Astrocyte (in vitro differentiated cells and primary cell): ENCODE measurements around the gene ARHGEF17. TPM values are rescaled to one million over a fixed set of nuclear protein-coding genes. Genes with fewer than 3 reads are reported as not detected.

Experiments
- DNase-seq: peaks from one replicate; pipeline ENCODE4 v3.0.0-alpha.2; 2010; ENCODE audit warnings: low read depth
- FAIRE-seq: peaks from 2 replicates; lab custom pipeline; 2011; peaks lifted over from hg19 to GRCh38; lab: Jason Lieb, UNC
- H2AFZ ChIP-seq: 2 replicates; pipeline ENCODE4 v1.6.0; 2012; ENCODE audit warnings: low read depth, low read length, inconsistent platforms
- H3K27ac ChIP-seq: 2 replicates; pipeline ENCODE4 v1.5.1; 2011; ENCODE audit warnings: low read depth, low read length, inconsistent platforms
- H3K27me3 ChIP-seq: 2 replicates; pipeline ENCODE4 v1.6.0; 2011; ENCODE audit warnings: low read length, inconsistent platforms; ENCODE audit not compliant: insufficient read depth
- H3K36me3 ChIP-seq: 2 replicates; pipeline ENCODE4 v1.5.1; 2011; ENCODE audit warnings: low read length, inconsistent platforms; ENCODE audit not compliant: insufficient read depth
- H3K4me1 ChIP-seq: 2 replicates; pipeline ENCODE4 v1.5.1; 2011; ENCODE audit warnings: low read length, inconsistent platforms; ENCODE audit not compliant: insufficient read depth
- H3K4me2 ChIP-seq: 2 replicates; pipeline ENCODE4 v1.6.0; 2012; ENCODE audit warnings: low read length, inconsistent platforms
- H3K4me3 ChIP-seq: 2 replicates; pipeline ENCODE4 v1.5.1; 2011; ENCODE audit warnings: low read depth, mild to moderate bottlenecking, low read length, inconsistent platforms; ENCODE audit not compliant: insufficient read depth
- H3K79me2 ChIP-seq: 2 replicates; pipeline ENCODE4 v1.6.0; 2012; ENCODE audit warnings: mild to moderate bottlenecking, low read length, inconsistent platforms; ENCODE audit not compliant: insufficient read depth
- H3K9ac ChIP-seq: 2 replicates; pipeline ENCODE4 v1.6.0; 2012; ENCODE audit warnings: mild to moderate bottlenecking, low read length, inconsistent platforms
- H3K9me3 ChIP-seq: 2 replicates; pipeline ENCODE4 v1.5.1; 2012; ENCODE audit warnings: low read depth, mild to moderate bottlenecking, low read length, inconsistent platforms; ENCODE audit not compliant: insufficient read depth
- H4K20me1 ChIP-seq: 2 replicates; pipeline ENCODE4 v1.6.0; 2012; ENCODE audit warnings: low read length, inconsistent platforms; ENCODE audit not compliant: insufficient read depth
- H3K27ac Mint-ChIP-seq: one replicate; pipeline ENCODE4 v1.8.0; 2021; ENCODE audit warnings: mild to moderate bottlenecking, mixed read lengths; ENCODE audit not compliant: unreplicated experiment
- H3K27me3 Mint-ChIP-seq: one replicate; pipeline ENCODE4 v1.8.0; 2021; ENCODE audit warnings: low read depth, mixed read lengths; ENCODE audit not compliant: unreplicated experiment
- H3K36me3 Mint-ChIP-seq: one replicate; pipeline ENCODE4 v1.8.0; 2021; ENCODE audit warnings: low read depth, mixed read lengths; ENCODE audit not compliant: unreplicated experiment
- H3K4me1 Mint-ChIP-seq: one replicate; pipeline ENCODE4 v1.8.0; 2021; ENCODE audit warnings: low read depth, mixed read lengths; ENCODE audit not compliant: unreplicated experiment
- H3K4me3 Mint-ChIP-seq: one replicate; pipeline ENCODE4 v1.8.0; 2021; ENCODE audit warnings: mild to moderate bottlenecking, moderate library complexity, mixed read lengths; ENCODE audit not compliant: unreplicated experiment
- H3K9me3 Mint-ChIP-seq: one replicate; pipeline ENCODE4 v1.8.0; 2021; ENCODE audit warnings: mild to moderate bottlenecking, mixed read lengths; ENCODE audit not compliant: unreplicated experiment
- EZH2 ChIP-seq: IDR thresholded peaks from 2 replicates; pipeline ENCODE4 v1.6.1; 2012; ENCODE audit warnings: mild to moderate bottlenecking, low read length, inconsistent platforms; ENCODE audit not compliant: insufficient read depth
- total RNA-seq: library from RNA; stranded (reverse); gene quantifications from 2 replicates; pipeline ENCODE4 v1.2.1, GENCODE V29; 2021
- TF ChIP-seq, protein P1 (sequence below): IDR thresholded peaks from 2 replicates; pipeline ENCODE4 v1.5.1; 2011; ENCODE audit warnings: low read depth, mild to moderate bottlenecking, inconsistent platforms, low read length, moderate library complexity; ENCODE audit not compliant: insufficient read depth

Gene ARHGEF17
- total RNA-seq, 1 donor from 2014 or later: 66.4 TPM

DNA sequence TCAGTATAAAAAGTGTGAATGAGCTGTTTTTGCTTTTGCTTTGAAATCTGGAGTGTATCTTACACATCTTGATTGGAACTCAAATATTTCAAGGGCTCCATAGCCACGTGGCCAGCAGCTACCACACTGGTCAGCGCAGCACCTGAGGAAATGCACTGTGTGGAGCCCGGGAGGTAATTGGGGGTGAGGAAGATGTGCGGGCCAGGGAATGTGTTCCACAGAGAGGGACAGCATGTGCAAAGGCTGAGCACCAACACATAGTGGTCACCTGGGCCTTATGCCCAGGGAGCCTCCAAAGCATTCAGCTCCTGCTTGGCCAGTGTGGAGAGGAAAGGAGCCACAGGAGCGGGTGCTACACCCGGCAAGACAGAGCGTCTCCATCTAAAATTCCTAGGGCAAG lies 88.9 kb downstream of the ARHGEF17 start:
- H3K9me3 Mint-ChIP-seq: no peaks in the 10 kb centered on the region
- Histone ChIP-seq H3K79me2 (no peaks in the 10 kb centered on the region), H3K9ac (no peak overlapping the region), H3K9me3 (no peaks in the 10 kb centered on the region), H3K4me1 (peaks cover 24% of the 10 kb centered on the region), H3K27ac (no peak overlapping the region), H3K4me2 (no peak overlapping the region), H2AFZ (no peak overlapping the region), H3K27me3 (no peaks in the 10 kb centered on the region), H4K20me1 (peaks cover 18% of the 10 kb centered on the region), H3K36me3 (no peaks in the 10 kb centered on the region), H3K4me3 (no peak overlapping the region)
- DNase-seq (no peak), FAIRE-seq (no peak)
- no peaks in the 10 kb centered on the region for H3K27me3 Mint-ChIP-seq
- H3K4me3 Mint-ChIP-seq: no peak overlapping the region
- no peak overlapping the region for H3K27ac Mint-ChIP-seq
- H3K36me3 Mint-ChIP-seq: no peaks in the 10 kb centered on the region
- H3K4me1 Mint-ChIP-seq: peaks cover 19% of the 10 kb centered on the region
- TF ChIP-seq, protein P1, sequence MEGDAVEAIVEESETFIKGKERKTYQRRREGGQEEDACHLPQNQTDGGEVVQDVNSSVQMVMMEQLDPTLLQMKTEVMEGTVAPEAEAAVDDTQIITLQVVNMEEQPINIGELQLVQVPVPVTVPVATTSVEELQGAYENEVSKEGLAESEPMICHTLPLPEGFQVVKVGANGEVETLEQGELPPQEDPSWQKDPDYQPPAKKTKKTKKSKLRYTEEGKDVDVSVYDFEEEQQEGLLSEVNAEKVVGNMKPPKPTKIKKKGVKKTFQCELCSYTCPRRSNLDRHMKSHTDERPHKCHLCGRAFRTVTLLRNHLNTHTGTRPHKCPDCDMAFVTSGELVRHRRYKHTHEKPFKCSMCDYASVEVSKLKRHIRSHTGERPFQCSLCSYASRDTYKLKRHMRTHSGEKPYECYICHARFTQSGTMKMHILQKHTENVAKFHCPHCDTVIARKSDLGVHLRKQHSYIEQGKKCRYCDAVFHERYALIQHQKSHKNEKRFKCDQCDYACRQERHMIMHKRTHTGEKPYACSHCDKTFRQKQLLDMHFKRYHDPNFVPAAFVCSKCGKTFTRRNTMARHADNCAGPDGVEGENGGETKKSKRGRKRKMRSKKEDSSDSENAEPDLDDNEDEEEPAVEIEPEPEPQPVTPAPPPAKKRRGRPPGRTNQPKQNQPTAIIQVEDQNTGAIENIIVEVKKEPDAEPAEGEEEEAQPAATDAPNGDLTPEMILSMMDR: no peak
- no peak for TF ChIP-seq EZH2

DNA sequence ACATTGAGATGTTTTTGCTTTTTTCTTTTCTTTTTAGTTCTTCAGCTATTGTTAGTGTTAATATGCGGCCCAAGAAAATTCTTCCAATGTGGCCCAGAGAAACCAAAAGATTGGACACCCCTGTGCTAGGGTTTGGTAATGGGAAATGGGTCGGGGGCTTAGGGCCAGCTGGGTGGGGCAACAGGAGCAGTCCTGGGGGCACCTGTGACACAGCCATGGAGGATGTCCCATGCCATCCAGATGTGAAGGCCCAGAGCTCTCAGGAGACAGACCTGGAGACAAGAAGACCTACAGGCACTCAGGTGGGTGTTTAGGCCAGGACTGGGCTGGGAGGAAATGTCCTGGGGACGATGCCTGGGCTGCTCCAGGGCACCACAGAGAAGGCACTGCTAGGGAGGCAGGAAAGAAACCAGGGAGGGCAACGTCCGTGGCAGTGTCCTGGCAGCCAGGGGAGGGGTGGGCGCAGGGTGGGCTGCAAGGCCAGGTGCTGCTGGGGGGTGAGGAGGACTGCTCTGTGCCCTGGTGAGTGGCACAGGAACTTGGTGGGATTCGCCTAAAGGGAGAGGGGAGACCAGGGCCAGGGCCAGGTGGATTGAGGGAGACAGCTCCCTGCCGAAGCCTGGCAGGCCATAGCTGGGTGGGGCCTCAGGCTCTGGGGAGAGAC lies 89.5 kb downstream of the ARHGEF17 start:
- Histone ChIP-seq H3K79me2 (no peaks in the 10 kb centered on the region), H4K20me1 (peaks cover 18% of the 10 kb centered on the region), H3K4me1 (peaks cover 24% of the 10 kb centered on the region), H3K36me3 (no peaks in the 10 kb centered on the region), H3K9ac (no peak overlapping the region), H3K4me3 (no peak overlapping the region), H3K9me3 (no peaks in the 10 kb centered on the region), H3K27me3 (no peaks in the 10 kb centered on the region), H3K4me2 (no peak overlapping the region), H3K27ac (no peak overlapping the region), H2AFZ (no peak overlapping the region)
- no peaks in the 10 kb centered on the region for H3K36me3 Mint-ChIP-seq
- H3K9me3 Mint-ChIP-seq: no peaks in the 10 kb centered on the region
- H3K4me3 Mint-ChIP-seq: no peak overlapping the region
- TF ChIP-seq, protein P1: no peak
- no peak for TF ChIP-seq EZH2
- no peak for FAIRE-seq
- no peaks in the 10 kb centered on the region for H3K27me3 Mint-ChIP-seq
- no peak for DNase-seq
- H3K4me1 Mint-ChIP-seq: peaks cover 19% of the 10 kb centered on the region
- H3K27ac Mint-ChIP-seq: peak overlapping the region; percentile 58

DNA sequence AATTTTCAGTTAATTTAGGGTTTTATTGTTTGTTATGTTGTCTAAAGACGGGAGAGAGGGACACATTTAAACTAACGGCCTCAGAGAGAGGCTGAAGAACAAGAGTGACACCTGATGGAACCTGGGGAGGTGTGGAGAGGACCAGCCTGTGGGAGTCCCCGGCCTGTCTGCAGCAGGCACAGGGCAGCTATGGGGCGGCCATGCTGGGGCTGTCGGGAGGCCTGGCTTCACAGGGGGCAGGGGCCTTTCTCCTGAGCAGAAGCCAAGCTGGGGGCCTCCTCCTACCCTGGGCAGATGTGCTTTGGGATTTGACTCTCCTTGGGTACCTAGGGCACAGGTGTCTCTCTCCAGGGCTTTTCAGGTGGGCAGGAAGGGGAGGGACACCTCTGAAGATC lies 90.1 kb downstream of the ARHGEF17 start:
- H3K27me3 ChIP-seq: no peaks in the 10 kb centered on the region
- H3K27ac Mint-ChIP-seq: no peak overlapping the region
- H3K36me3 Mint-ChIP-seq: peaks cover 2% of the 10 kb centered on the region
- peaks cover 18% of the 10 kb centered on the region for H3K4me1 Mint-ChIP-seq
- no peak for FAIRE-seq
- no peak overlapping the region for H3K4me3 Mint-ChIP-seq
- H2AFZ ChIP-seq: no peak overlapping the region
- H3K27me3 Mint-ChIP-seq: no peaks in the 10 kb centered on the region
- TF ChIP-seq EZH2: no peak
- TF ChIP-seq, protein P1: no peak
- H3K36me3 ChIP-seq: no peaks in the 10 kb centered on the region
- no peaks in the 10 kb centered on the region for H3K9me3 ChIP-seq
- no peak overlapping the region for H3K27ac ChIP-seq
- peaks cover 19% of the 10 kb centered on the region for H3K4me1 ChIP-seq
- no peak overlapping the region for H3K9ac ChIP-seq
- peaks cover 15% of the 10 kb centered on the region for H4K20me1 ChIP-seq
- H3K4me2 ChIP-seq: no peak overlapping the region
- no peaks in the 10 kb centered on the region for H3K79me2 ChIP-seq
- no peak for DNase-seq
- no peak overlapping the region for H3K4me3 ChIP-seq
- H3K9me3 Mint-ChIP-seq: no peaks in the 10 kb centered on the region
